ENCODE results near the gene MAMSTR.
A peak's percentile ranks its signal among the peaks of the same experiment; 100 is the strongest.
"Not testable (repeated sequence)": the region's sequence is repeated elsewhere in the genome, so short reads cannot be mapped to it uniquely, and the experiment has no call there.

The MAMSTR gene, protein sequence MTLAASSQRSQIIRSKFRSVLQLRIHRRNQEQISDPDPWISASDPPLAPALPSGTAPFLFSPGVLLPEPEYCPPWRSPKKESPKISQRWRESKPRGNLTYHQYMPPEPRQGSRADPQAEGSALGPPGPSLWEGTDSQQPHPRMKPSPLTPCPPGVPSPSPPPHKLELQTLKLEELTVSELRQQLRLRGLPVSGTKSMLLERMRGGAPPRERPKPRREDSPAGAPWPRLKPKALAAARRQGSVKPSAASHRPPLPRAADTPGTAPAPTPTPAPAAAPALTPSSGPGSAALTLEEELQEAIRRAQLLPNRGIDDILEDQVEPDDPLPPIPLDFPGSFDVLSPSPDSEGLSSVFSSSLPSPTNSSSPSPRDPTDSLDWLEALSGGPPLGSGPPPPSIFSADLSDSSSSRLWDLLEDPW

GRCh38 chr19:48719263-48720171 lies at the start of gene MAMSTR:
MAMSTR (minus strand) TSS chr19:48719725; CDS start chr19:48719031, 694 bp downstream.
- DNase-seq = no peak

DNA sequence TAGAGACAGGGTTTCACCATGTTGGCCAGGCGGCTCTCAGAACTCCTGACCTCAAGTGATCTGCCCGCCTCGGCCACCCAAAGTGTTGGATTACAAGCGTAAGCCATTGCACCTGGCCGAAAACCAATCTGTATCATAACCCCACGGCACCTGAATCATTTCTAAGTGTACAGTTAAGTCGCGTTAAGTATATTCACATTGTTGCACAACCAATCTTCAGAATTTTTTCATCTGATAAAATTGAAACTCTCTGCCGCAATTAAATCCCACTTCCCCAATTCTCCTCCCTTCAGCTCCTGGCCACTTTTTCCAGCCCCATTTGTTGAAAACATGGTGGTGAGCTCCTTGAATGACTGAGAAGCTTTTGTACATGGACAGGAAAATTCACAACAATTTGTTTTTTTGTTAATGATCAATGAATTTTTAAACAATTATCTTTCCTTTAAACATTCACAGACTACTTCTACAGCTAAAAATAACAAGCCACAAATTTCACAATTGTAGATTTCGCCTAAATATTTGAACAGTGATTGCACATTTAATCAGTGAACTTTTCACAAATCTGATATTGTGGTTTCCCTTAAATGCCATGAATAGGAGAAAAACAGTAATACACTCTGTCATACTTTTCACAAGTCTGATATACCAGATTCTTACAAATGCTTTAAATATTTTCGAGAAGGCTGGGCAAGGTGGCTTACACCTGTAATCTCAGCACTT lies 49.6 kb upstream of the MAMSTR start:
- DNase-seq = no peak

GRCh38 chr19:48768171-48768753 lies 48.7 kb upstream of the MAMSTR start:
- not testable (repeated sequence) for DNase-seq

GRCh38 chr19:48765816-48766215 lies 46.3 kb upstream of the MAMSTR start:
- not testable (repeated sequence) for DNase-seq

DNA sequence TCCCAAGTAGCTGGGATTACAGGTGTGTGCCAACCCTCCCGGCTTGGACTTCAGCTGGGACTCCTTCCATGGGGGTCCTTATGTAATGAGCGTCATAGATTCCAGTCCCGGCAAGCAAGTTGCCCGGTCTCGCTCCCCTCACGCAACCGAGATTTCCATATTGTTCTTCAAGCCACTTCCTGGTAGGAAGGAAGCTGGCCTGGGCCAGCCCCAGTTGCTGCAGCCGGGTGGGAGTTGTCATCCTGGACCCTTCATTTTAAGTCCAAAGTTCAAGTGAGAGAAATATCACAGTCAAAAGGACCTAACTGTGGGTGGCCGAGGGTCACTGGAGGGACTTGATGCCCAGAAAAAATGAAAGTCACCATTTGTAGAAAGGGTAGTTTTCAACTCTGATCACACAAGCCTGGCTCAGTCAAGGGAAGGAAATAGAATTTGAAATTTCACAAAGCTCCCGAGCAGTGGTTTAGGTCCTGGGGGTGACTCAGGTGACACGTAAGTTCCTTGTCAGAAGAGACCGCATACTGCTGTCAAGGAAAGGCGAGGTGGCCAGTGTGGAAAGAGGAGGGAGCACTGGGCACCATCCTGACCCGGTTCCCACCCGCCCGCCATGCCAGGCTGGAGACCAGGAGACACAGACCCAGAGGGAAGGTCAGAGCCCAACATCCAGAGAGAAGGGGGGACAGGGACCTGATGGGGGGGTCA lies 41.1 kb upstream of the MAMSTR start:
- no peak for DNase-seq

GRCh38 chr19:48757741-48758144 lies 38.2 kb upstream of the MAMSTR start:
- DNase-seq = no peak

DNA sequence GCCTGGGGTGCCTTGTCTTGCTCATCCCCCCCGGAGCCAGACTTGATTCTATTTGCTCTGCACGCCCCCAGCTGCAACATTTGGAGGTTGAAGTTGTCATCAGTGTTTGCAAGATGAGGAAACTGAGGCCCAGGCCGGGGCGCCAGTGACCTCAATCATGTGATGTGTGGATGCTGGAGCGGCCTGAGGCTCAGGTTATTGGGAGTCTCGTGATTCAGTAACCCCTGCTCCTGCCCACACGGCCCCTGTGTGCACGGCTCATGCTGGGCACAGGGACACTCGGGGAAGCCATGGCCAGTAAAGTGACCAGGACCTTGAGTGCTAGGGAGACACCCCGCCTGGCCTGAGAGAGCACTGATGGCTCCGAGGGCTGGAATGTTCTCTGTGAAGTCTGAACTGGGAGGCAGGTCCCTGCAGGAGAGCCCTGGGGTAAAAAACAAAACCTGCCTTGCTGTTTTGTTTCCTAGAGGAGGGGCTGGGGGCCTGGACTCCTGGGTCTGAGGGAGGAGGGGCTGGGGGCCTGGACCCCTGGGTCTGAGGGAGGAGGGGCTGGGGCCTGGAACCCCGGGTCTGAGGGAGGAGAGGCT lies 37.7 kb upstream of the MAMSTR start:
- DNase-seq = no peak

- no peak for DNase-seq
Observed at GRCh38 chr19:48756686-48757085, 37.2 kb upstream of the MAMSTR start.

GRCh38 chr19:48756212-48756611 lies 36.7 kb upstream of the MAMSTR start:
- no peak for DNase-seq

DNA sequence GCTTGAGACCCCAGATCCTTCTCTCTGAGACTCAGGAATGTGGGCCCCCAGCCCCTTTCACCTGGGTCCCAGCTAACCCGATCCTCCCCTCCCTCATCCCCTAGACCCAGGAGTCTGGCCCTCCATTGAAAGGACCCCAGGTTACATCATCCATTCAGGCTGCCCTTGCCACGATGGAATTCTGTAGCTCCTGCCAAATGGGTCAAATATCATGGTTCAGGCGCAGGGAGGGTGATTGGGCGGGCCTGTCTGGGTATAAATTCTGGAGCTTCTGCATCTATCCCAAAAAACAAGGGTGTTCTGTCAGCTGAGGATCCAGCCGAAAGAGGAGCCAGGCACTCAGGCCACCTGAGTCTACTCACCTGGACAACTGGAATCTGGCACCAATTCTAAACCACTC lies 36.3 kb upstream of the MAMSTR start:
- DNase-seq = no peak

- DNase-seq = no peak
Observed at GRCh38 chr19:48755084-48755641, 35.6 kb upstream of the MAMSTR start, which contains the start of gene FGF21. FGF21 (plus strand) TSS chr19:48755524; CDS start chr19:48756237, 713 bp downstream.

- DNase-seq = peak; percentile 95
Observed at GRCh38 chr19:48752496-48753365, 33.2 kb upstream of the MAMSTR start, which contains the start of gene FUT1. FUT1 (minus strand) TSS chr19:48752641; CDS start chr19:48751281, 1,360 bp downstream.

DNA sequence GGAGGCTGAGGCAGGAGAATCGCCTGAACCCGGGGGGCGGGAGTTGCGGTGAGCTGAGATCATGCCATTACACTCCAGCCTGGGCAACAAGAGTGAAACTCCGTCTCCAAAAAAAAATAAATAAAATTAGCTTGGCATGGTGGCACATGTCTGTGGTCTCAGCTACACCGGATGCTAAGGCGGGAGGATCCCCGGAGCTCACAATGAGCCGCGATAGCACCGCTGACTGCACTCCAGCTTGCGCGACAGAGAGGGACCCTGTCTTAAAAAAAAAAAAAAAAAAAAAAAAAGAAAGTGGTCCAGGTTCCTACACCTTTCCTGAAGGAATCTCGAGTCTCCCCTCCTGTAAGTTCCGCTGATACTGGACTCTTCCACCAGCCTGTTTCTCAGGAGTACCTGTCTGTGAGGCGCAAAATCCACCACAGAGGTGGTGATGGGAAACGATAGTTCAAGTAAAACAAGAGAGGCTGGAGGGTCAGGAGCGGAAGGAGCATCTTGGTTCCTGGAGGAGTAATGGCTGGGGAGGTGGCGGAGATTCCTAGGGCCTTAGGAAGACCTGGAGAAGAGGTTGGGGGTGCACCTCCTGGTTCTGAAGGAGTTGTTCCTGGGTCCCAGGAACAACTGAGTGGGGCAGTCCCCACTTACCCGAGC lies 32.4 kb upstream of the MAMSTR start:
- DNase-seq = no peak

- no peak for DNase-seq
Observed at GRCh38 chr19:48750771-48751504, 31.4 kb upstream of the MAMSTR start.

DNA sequence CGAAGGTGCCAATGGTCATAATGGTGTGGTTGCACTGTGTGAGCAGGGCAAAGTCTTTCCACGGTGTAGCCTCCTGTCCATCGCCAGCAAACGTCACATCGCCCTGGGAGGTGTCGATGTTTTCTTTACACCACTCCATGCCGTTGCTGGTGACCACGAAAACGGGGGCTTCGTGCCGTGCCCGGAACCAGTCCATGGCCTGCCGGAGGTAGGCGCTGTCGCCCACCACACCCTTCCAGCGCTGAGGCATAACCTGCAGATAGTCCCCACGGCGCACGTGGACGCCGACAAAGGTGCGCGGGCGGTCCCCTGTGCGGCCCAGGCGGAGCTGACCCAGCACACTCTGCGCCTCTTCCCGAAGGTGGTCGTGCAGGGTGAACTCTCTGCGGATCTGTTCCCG lies 30.8 kb upstream of the MAMSTR start:
- no peak for DNase-seq

- no peak for DNase-seq
Observed at GRCh38 chr19:48749571-48750198, 30.2 kb upstream of the MAMSTR start.

DNA sequence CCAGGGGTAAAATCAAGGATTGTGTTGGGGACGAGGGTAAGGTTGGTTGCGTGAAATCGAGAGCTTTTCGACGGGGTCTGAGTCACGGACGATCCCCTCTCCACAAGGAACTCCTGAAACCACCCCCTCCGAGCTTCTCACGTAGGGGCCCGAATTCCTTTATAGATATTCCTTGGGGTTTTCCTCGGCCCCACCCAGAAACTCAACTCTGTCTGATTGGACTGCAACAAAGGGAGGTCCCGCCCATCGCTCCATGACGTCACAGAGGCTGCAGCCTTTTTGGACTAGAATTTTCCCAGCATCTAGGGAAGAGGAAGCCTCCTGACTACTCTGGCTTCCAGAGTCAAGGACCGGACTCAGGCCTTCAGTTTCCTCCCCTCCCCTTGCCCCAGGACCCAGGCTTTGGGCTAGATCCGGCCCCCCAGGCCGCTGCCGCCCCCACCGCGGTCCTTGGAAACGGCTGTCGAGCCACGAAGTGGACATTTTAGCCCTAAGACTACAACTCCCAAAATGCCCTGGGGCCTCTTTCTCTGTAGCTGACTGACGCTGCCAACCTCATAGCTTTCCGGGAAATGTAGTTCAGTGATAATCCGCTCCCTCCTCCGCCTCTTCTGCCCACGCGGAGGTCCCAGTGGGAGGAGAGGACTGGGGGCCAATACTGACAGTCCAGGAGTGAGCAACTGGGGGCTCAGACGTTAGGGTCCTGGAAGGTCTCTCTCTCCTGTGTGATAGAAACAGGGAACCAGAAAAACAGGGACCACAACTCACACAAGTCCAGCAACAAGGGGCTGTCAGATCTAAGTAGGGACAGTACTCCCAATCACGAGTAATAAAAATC lies 27.4 kb upstream of the MAMSTR start, which contains the start of gene IZUMO1:
Gene IZUMO1 (minus strand): TSS at position 172 of the 838 bp plus-strand sequence. CDS start 1,050 bp downstream, outside the sequence.
- DNase-seq = no peak

All from DMS79 (cell line).